Tibial nerve (tissue), 4 donors: ENCODE results near the gene ANAPC2. TPM values are rescaled to one million over a fixed set of nuclear protein-coding genes. Genes with fewer than 3 reads are reported as not detected.

Experiments used
- DNase-seq, 2 donors: peaks; one replicate each; pipeline ENCODE4 v3.0.0-alpha.2; 2019; ENCODE audit warnings: low spot score in 2 of 2
- H3K27ac ChIP-seq, 4 donors: fragments of 200-600 bp; sonication (generic) in 3 of 4; one replicate each; pipeline ENCODE4 v1.5.1; 2017 to 2019; ENCODE audit warnings: mild to moderate bottlenecking in 1 of 4
- H3K27me3 ChIP-seq, 2 donors: fragments of 200-600 bp; sonication (generic) in 1 of 2; one replicate each; pipeline versions ENCODE4 v1.5.1 to v1.6.0; 2017 to 2019
- H3K36me3 ChIP-seq, 3 donors: fragments of 200-600 bp; sonication (generic); one replicate each; pipeline ENCODE4 v1.5.1; 2018 to 2019
- H3K4me1 ChIP-seq, 4 donors: fragments of 200-600 bp; sonication (generic) in 3 of 4; one replicate each; pipeline ENCODE4 v1.5.1; 2017 to 2019
- H3K4me3 ChIP-seq, 4 donors: fragments of 200-600 bp; sonication (generic) in 3 of 4; one replicate each; pipeline ENCODE4 v1.5.1; 2017 to 2019; ENCODE audit warnings: mild to moderate bottlenecking in 1 of 4, moderate library complexity in 1 of 4
- H3K9me3 ChIP-seq, 4 donors: fragments of 200-600 bp; sonication (generic) in 3 of 4; one replicate each; pipeline ENCODE4 v1.5.1; 2017 to 2019
- CTCF ChIP-seq, 5 experiments: fragments of 200-600 bp in 3 of 5; fragments of 450-650 bp in 2 of 5; sonication (generic) in 3 of 5; IDR thresholded peaks; one replicate each; pipeline ENCODE4 v1.5.1; 2016 to 2019; ENCODE audit warnings: antibody characterized with exemption in 5 of 5, mild to moderate bottlenecking in 3 of 5, moderate library complexity in 2 of 5
- EP300 ChIP-seq, 2 donors: sonication (generic); formaldehyde crosslinking; IDR thresholded peaks; one replicate each; pipeline ENCODE4 v1.6.1; 2017; ENCODE audit warnings: antibody characterized with exemption in 2 of 2, mild to moderate bottlenecking in 1 of 2
- POLR2A ChIP-seq, 2 donors: fragments of 450-650 bp; IDR thresholded peaks; one replicate each; pipeline ENCODE4 v1.6.1; 2017; ENCODE audit warnings: antibody characterized with exemption in 2 of 2, mild to moderate bottlenecking in 2 of 2, moderate library complexity in 2 of 2
- WGBS, 2 donors: methylation state at CpG; one replicate each; pipeline ENCODE4 v1.1.5; 2018; 5-methylcytosine and 5-hydroxymethylcytosine counted together
- total RNA-seq, 4 donors: library from RNA; depleted of rRNA; stranded (reverse); fragments of >200 nt; gene quantifications; one replicate each; pipeline ENCODE4 v1.1.0, GENCODE V29; 2016

The ANAPC2 gene
- total RNA-seq, 4 donors from 2014 or later = 41.6 to 73.0 (median 58.9) TPM

GRCh38 chr9:137178201-137178938, 10.0 kb downstream of the ANAPC2 start:
- no peaks in the 10 kb centered on the region for H3K9me3 ChIP-seq
- no peak overlapping the region for H3K27ac ChIP-seq
- no peak overlapping the region for H3K4me3 ChIP-seq
- peaks cover 0 to 8% (median 0%) of the 10 kb centered on the region in 4 donors for H3K4me1 ChIP-seq
- no peak for DNase-seq
- TF ChIP-seq CTCF (IDR thresholded peaks at IDR 0.05) (no peak), EP300 (IDR thresholded peaks at IDR 0.05) (no peak), POLR2A (IDR thresholded peaks at IDR 0.05) (no peak)
- H3K27me3 ChIP-seq = no peaks in the 10 kb centered on the region
- H3K36me3 ChIP-seq = peaks cover 3 to 66% (median 42%) of the 10 kb centered on the region in 3 donors
- WGBS, 2 donors = 76 to 81% methylated on average over 15 to 21 of the region's 23 CpGs

- 51 to 61% methylated on average over 16 to 17 of the region's 17 CpGs for WGBS, 2 donors
- H3K4me3 ChIP-seq = no peak overlapping the region
- H3K9me3 ChIP-seq = no peaks in the 10 kb centered on the region
- H3K4me1 ChIP-seq = peaks cover 0 to 8% (median 0%) of the 10 kb centered on the region in 4 donors
- H3K36me3 ChIP-seq = peaks cover 3 to 48% (median 24%) of the 10 kb centered on the region in 3 donors
- peaks cover 0 to under 1% of the 10 kb centered on the region in 2 donors for H3K27me3 ChIP-seq
- no peak overlapping the region for H3K27ac ChIP-seq
- TF ChIP-seq POLR2A (IDR thresholded peaks at IDR 0.05) (no peak), CTCF (IDR thresholded peaks at IDR 0.05) (peak; percentile 12 to 40 (median 26))
- no peak for DNase-seq
Observed at GRCh38 chr9:137176302-137177182, 11.8 kb downstream of the ANAPC2 start.

- Histone ChIP-seq H3K4me1 (peaks cover 0 to 8% (median 0%) of the 10 kb centered on the region in 4 donors), H3K4me3 (no peak overlapping the region), H3K27me3 (peaks cover 0 to 11% of the 10 kb centered on the region in 2 donors), H3K9me3 (no peaks in the 10 kb centered on the region), H3K36me3 (peaks cover 3 to 37% (median 14%) of the 10 kb centered on the region in 3 donors), H3K27ac (no peak overlapping the region)
- no peak for DNase-seq
- WGBS, 2 donors = 40 to 56% methylated on average over 13 to 19 of the region's 33 CpGs
- TF ChIP-seq EP300 (IDR thresholded peaks at IDR 0.05) (no peak), CTCF (IDR thresholded peaks at IDR 0.05) (no peak), POLR2A (IDR thresholded peaks at IDR 0.05) (no peak)
Observed at GRCh38 chr9:137175345-137175961, 12.9 kb downstream of the ANAPC2 start.

GRCh38 chr9:137174722-137175293, 13.6 kb downstream of the ANAPC2 start:
- Histone ChIP-seq H3K27me3 (peaks cover 1 to 18% of the 10 kb centered on the region in 2 donors), H3K9me3 (no peaks in the 10 kb centered on the region), H3K4me3 (no peak overlapping the region), H3K4me1 (peaks cover 0 to 10% (median under 1%) of the 10 kb centered on the region in 4 donors), H3K27ac (no peak overlapping the region), H3K36me3 (peaks cover 0 to 31% (median 8%) of the 10 kb centered on the region in 3 donors)
- 41 to 45% methylated on average over 11 to 27 of the region's 34 CpGs for WGBS, 2 donors
- no peak for TF ChIP-seq POLR2A (IDR thresholded peaks at IDR 0.05)
- no peak for TF ChIP-seq CTCF (IDR thresholded peaks at IDR 0.05)
- TF ChIP-seq EP300 (IDR thresholded peaks at IDR 0.05) = no peak
- DNase-seq = no peak
